Loucy (cell line): ENCODE data around the gene DAPK1.

ENCODE experiments used
- H2AFZ ChIP-seq: fragments of 200-600 bp; sonication (generic); 2 replicates; pipeline ENCODE4 v1.6.0; 2016; ENCODE audit warnings: antibody characterized with exemption, mild to moderate bottlenecking, low read length, moderate library complexity
- H3F3A ChIP-seq: fragments of 200-600 bp; 2 replicates; pipeline ENCODE4 v1.6.0; 2016; ENCODE audit warnings: antibody characterized with exemption, low read depth, mild to moderate bottlenecking
- H3K27me3 ChIP-seq: fragments of 200-600 bp; sonication (generic); 2 replicates; pipeline ENCODE4 v1.6.1; 2014; ENCODE audit warnings: low read length, mild to moderate bottlenecking; ENCODE audit not compliant: insufficient read depth, poor library complexity, severe bottlenecking
- H3K36me3 ChIP-seq: fragments of 200-600 bp; sonication (generic); 2 replicates; pipeline ENCODE4 v1.6.1; 2016; ENCODE audit warnings: low read length; ENCODE audit not compliant: insufficient read depth
- H3K4me1 ChIP-seq: fragments of 200-600 bp; sonication (generic); 2 replicates; pipeline ENCODE4 v1.5.1; 2014; ENCODE audit warnings: low read length, mild to moderate bottlenecking; ENCODE audit not compliant: insufficient read depth, poor library complexity, severe bottlenecking
- H3K4me2 ChIP-seq: fragments of 200-600 bp; sonication (generic); 2 replicates; pipeline ENCODE4 v1.6.0; 2014; ENCODE audit warnings: antibody characterized with exemption, low read length, low read depth, mild to moderate bottlenecking; ENCODE audit not compliant: poor library complexity, severe bottlenecking
- H3K4me3 ChIP-seq: fragments of 200-600 bp; sonication (generic); 2 replicates; pipeline ENCODE4 v1.5.1; 2014; ENCODE audit warnings: low read length, mild to moderate bottlenecking, mixed read lengths; ENCODE audit not compliant: poor library complexity, severe bottlenecking
- H3K79me2 ChIP-seq: fragments of 200-600 bp; sonication (generic); 2 replicates; pipeline ENCODE4 v1.6.1; 2014; ENCODE audit warnings: low read length; ENCODE audit not compliant: insufficient read depth
- H3K9ac ChIP-seq: fragments of 200-600 bp; sonication (generic); 2 replicates; pipeline ENCODE4 v1.6.0; 2014; ENCODE audit warnings: mild to moderate bottlenecking, low read depth, low read length, moderate library complexity; ENCODE audit not compliant: poor library complexity, severe bottlenecking
- H3K9me2 ChIP-seq: fragments of 200-600 bp; sonication (generic); replicated peaks from 2 replicates; pipeline ENCODE4 v1.6.1; 2016; ENCODE audit warnings: low read depth, low read length, mixed read lengths
- H3K9me3 ChIP-seq: fragments of 200-600 bp; sonication (generic); 2 replicates; pipeline ENCODE4 v1.6.1; 2014; ENCODE audit warnings: mild to moderate bottlenecking, antibody characterized with exemption, low read length, low read depth; ENCODE audit not compliant: insufficient read depth
- H4K20me1 ChIP-seq: fragments of 200-600 bp; sonication (generic); 2 replicates; pipeline ENCODE4 v1.6.0; 2014; ENCODE audit warnings: antibody characterized with exemption, low read length, mild to moderate bottlenecking; ENCODE audit not compliant: insufficient read depth, poor library complexity, severe bottlenecking
- EZH2phosphoT487 ChIP-seq: fragments of 200-600 bp; IDR thresholded peaks from 2 replicates; pipeline ENCODE4 v1.6.1; 2018; ENCODE audit warnings: antibody characterized with exemption, mild to moderate bottlenecking, moderate library complexity, borderline replicate concordance
- TF ChIP-seq, protein P1 (sequence below): fragments of 200-600 bp; sonication (generic); conservative IDR thresholded peaks from 2 replicates; pipeline ENCODE4 v1.5.1; 2014; ENCODE audit warnings: mild to moderate bottlenecking, antibody characterized with exemption, low read length

DAPK1 gene

DNA sequence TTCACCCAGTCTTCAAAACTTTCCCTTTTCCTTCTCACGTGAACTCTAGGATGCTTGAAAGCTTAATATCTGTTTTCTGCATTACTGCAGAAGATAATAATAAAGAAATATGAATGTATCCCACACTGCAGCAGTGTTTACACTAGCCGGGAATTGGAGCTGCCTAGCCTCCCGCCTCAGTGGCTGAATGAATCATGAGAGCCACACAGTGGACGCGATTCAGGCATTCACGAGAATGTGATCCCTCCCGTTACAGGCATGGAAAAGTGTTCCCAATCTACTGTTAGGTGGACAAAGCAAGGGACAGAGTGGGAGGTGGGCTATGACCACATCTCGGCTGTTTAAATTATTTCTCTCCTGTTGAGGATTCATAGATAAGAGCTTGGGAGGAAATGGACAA, 158.8 kb downstream of the DAPK1 start:
- no peaks in the 10 kb centered on the region; the same call in 1 of the 2 replicates for H3K36me3 ChIP-seq
- no peaks in the 10 kb centered on the region for H3K9me3 ChIP-seq

DNA sequence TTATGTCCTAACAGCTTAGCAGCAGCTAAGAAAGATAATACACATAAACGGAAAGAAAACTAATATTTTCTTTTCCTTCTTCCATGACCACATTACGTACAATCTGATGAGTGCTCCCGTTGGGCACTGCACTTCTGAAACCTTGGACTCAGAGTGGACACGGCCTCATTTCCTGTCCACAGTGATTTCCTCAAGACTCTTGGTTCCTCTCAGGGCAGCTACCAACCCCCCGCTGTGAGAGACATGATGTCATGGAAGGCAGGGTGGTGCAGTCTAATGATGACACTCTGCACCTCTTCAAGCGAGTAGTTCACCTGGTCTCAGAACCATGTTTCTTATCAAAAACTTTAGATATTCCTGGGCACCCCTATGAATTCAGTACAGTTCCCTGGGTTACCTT, 159.5 kb downstream of the DAPK1 start:
- H3K36me3 ChIP-seq = no peaks in the 10 kb centered on the region; the same call in 1 of the 2 replicates
- TF ChIP-seq, protein P1, sequence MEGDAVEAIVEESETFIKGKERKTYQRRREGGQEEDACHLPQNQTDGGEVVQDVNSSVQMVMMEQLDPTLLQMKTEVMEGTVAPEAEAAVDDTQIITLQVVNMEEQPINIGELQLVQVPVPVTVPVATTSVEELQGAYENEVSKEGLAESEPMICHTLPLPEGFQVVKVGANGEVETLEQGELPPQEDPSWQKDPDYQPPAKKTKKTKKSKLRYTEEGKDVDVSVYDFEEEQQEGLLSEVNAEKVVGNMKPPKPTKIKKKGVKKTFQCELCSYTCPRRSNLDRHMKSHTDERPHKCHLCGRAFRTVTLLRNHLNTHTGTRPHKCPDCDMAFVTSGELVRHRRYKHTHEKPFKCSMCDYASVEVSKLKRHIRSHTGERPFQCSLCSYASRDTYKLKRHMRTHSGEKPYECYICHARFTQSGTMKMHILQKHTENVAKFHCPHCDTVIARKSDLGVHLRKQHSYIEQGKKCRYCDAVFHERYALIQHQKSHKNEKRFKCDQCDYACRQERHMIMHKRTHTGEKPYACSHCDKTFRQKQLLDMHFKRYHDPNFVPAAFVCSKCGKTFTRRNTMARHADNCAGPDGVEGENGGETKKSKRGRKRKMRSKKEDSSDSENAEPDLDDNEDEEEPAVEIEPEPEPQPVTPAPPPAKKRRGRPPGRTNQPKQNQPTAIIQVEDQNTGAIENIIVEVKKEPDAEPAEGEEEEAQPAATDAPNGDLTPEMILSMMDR = no peak
- no peak for TF ChIP-seq EZH2phosphoT487
- H2AFZ ChIP-seq = no peak overlapping the region
- H3F3A ChIP-seq = no peaks in the 10 kb centered on the region
- H3K9ac ChIP-seq = no peak overlapping the region
- H3K4me3 ChIP-seq = no peak overlapping the region
- no peaks in the 10 kb centered on the region for H3K9me3 ChIP-seq
- H3K9me2 ChIP-seq = no peaks in the 10 kb centered on the region
- no peaks in the 10 kb centered on the region for H3K27me3 ChIP-seq
- H4K20me1 ChIP-seq = no peaks in the 10 kb centered on the region
- no peak overlapping the region for H3K4me2 ChIP-seq
- H3K4me1 ChIP-seq = no peaks in the 10 kb centered on the region
- H3K79me2 ChIP-seq = no peaks in the 10 kb centered on the region

More for the DNA sequence above, 158.8 kb downstream of the DAPK1 start:
- Histone ChIP-seq H3K9ac (no peak overlapping the region), H3K9me2 (no peaks in the 10 kb centered on the region), H3K4me3 (no peak overlapping the region), H4K20me1 (no peaks in the 10 kb centered on the region), H3K27me3 (no peaks in the 10 kb centered on the region), H3K4me1 (no peaks in the 10 kb centered on the region), H3F3A (no peaks in the 10 kb centered on the region), H3K79me2 (no peaks in the 10 kb centered on the region), H2AFZ (no peak overlapping the region), H3K4me2 (no peak overlapping the region)
- no peak for TF ChIP-seq EZH2phosphoT487
- TF ChIP-seq, protein P1 = no peak

DNA sequence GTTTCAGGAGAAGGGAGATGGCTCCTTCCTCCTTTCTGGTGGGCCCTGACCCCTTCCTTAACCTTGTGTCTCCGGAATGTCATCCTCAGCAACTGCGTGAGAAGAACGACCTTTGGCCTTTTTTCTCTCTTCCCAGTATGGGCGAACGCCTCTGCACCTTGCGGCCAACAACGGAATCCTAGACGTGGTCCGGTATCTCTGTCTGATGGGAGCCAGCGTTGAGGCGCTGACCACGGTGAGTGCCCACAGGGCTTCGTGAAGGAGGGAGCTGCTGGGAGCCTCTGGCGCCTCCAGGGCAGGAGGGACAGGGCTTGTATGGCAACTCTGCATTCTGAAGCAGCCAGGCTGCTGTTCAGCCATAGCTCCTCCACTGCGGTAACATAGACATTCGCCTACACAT, 160.2 kb downstream of the DAPK1 start:
- Histone ChIP-seq H3K36me3 (no peaks in the 10 kb centered on the region; the same call in 1 of the 2 replicates), H3K9me2 (no peaks in the 10 kb centered on the region)

More for the DNA sequence above, 160.2 kb downstream of the DAPK1 start:
- Histone ChIP-seq H3K4me2 (no peak overlapping the region), H3K27me3 (no peaks in the 10 kb centered on the region), H4K20me1 (no peaks in the 10 kb centered on the region), H3K4me3 (no peak overlapping the region), H2AFZ (no peak overlapping the region), H3K4me1 (no peaks in the 10 kb centered on the region), H3K9me3 (no peaks in the 10 kb centered on the region), H3F3A (no peaks in the 10 kb centered on the region), H3K9ac (no peak overlapping the region), H3K79me2 (no peaks in the 10 kb centered on the region)
- TF ChIP-seq EZH2phosphoT487 = no peak
- TF ChIP-seq, protein P1 = no peak
